H1 (cell line): ENCODE data around the gene SPC25. TPM values are rescaled to one million over a fixed set of nuclear protein-coding genes. Genes with fewer than 3 reads are reported as not detected.

ENCODE experiments used
- ATF3 ChIP-seq: IDR thresholded peaks from 2 replicates; pipeline ENCODE4 v1.6.1; 2011; ENCODE audit warnings: low read depth, mild to moderate bottlenecking, low read length; ENCODE audit not compliant: insufficient read depth
- CHD7 ChIP-seq: fragments of 300-600 bp; sonication (generic); IDR thresholded peaks from 2 replicates; pipeline ENCODE4 v1.7.1; 2012; ENCODE audit warnings: low read length, moderate library complexity, mild to moderate bottlenecking, inconsistent platforms; ENCODE audit not compliant: insufficient replicate concordance
- EP300 ChIP-seq, 2 experiments: IDR thresholded peaks; 1 replicate in 1 of 2; 2 replicates in 1 of 2; pipeline ENCODE4 v1.6.1; 2011 to 2012; ENCODE audit warnings: low read depth in 2 of 2, low read length in 2 of 2, mild to moderate bottlenecking in 2 of 2, borderline replicate concordance in 1 of 2, inconsistent platforms in 1 of 2, moderate library complexity in 1 of 2
- GABPA ChIP-seq: IDR thresholded peaks from 2 replicates; pipeline ENCODE4 v1.6.1; 2011; ENCODE audit warnings: mild to moderate bottlenecking, low read length, moderate library complexity, borderline replicate concordance; ENCODE audit not compliant: insufficient read depth
- KDM1A ChIP-seq: fragments of 200-600, 300-600 bp; sonication (generic); IDR thresholded peaks from 2 replicates; pipeline ENCODE4 v1.7.1; 2016; ENCODE audit warnings: mild to moderate bottlenecking, low read length, borderline replicate concordance
- POLR2AphosphoS5 ChIP-seq: IDR thresholded peaks from 2 replicates; pipeline ENCODE4 v1.6.1; 2011; ENCODE audit warnings: low read depth, low read length
- SIRT6 ChIP-seq: IDR thresholded peaks from one replicate; pipeline ENCODE4 v1.7.1; 2012; ENCODE audit warnings: low read length, inconsistent platforms
- TCF12 ChIP-seq: IDR thresholded peaks from 2 replicates; pipeline ENCODE4 v1.6.1; 2011; ENCODE audit warnings: low read depth, mild to moderate bottlenecking, low read length
- polyA plus RNA-seq, 7 experiments: library from polyadenylated mRNA; depleted of rRNA in 3 of 7; stranded (reverse) in 5 of 7; unstranded in 2 of 7; fragments of >200 nt in 5 of 7; fragments of 200-250 nt in 2 of 7; gene quantifications; 1 replicate in 5 of 7; 2 replicates in 1 of 7; 4 replicates in 1 of 7; pipeline versions ENCODE4 v1.2.1 to v1.2.3, GENCODE V29; 2011 to 2013; ENCODE audit warnings: missing spikeins in 2 of 7, mixed read lengths in 2 of 7
- total RNA-seq: library from RNA; stranded (reverse); fragmentation: NEBNext Ultra II Directional; extraction: Animal tissue kit (Norgen Biotek cat#: 25700); gene quantifications from 2 replicates; pipeline ENCODE4 v1.2.1, GENCODE V29; 2021

The SPC25 gene
- total and polyA plus RNA-seq, 2 of the 8 experiments (the other 6 are each of a cell fraction or from before 2014, with no cell fraction given) = 21.0 to 34.7 TPM

GRCh38 chr2:168910330-168910729, 20.1 kb upstream of the SPC25 start (continued):
- no peak for TF ChIP-seq CHD7
- no peak for TF ChIP-seq ATF3
- no peak for TF ChIP-seq SIRT6
- TF ChIP-seq GABPA = no peak
- TF ChIP-seq KDM1A = no peak
- no peak for TF ChIP-seq POLR2AphosphoS5
- no peak for TF ChIP-seq EP300 (IDR thresholded peaks at IDR 0.05; ENCODE audit: borderline replicate concordance in 1 of 2, low read depth in 2 of 2, low read length in 2 of 2)
- no peak for TF ChIP-seq TCF12
